HG02571 (cell line): ENCODE data around the gene TLR2.
A peak's percentile ranks its signal among the peaks of the same experiment; 100 is the strongest.
"Not testable (repeated sequence)": the region's sequence is repeated elsewhere in the genome, so short reads cannot be mapped to it uniquely, and the experiment has no call there.

Experiments
- ATAC-seq: cut with Tn5 transposase; IDR thresholded peaks from one replicate; pipeline ENCODE4 v1.9.1; 2021; ENCODE audit warnings: mild to moderate bottlenecking, moderate library complexity; ENCODE audit not compliant: unreplicated experiment

TLR2 gene

GRCh38 chr4:153661215-153661822 lies 22.8 kb upstream of the TLR2 start:
- ATAC-seq, result no peak

DNA sequence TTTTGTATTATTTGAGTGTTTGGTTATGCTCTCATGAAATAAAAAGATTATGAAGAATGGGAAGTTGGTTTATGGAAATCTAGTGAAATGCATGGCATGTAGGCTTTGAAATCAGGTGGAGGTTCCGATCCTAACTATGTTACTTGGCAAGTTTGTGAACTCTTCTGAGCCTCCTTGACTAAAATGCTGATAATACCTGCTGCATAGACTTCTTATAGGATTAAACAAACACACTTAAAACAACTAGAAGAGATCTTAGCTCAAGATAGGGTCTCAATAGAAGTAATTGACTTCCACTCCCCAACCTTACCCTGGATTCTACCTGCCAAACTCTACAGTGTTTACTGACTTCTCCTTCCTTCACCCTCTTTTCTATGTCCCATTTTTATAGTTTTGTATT lies 22.2 kb upstream of the TLR2 start:
- no peak for ATAC-seq

- no peak for ATAC-seq
Observed at GRCh38 chr4:153663667-153664066, 20.4 kb upstream of the TLR2 start.

GRCh38 chr4:153666505-153666904 lies 17.6 kb upstream of the TLR2 start:
- not testable (repeated sequence) for ATAC-seq

GRCh38 chr4:153668647-153669046 lies 15.4 kb upstream of the TLR2 start:
- no peak for ATAC-seq

GRCh38 chr4:153669838-153670237 lies 14.2 kb upstream of the TLR2 start:
- no peak for ATAC-seq

- ATAC-seq, result no peak
Observed at GRCh38 chr4:153676486-153676885, 7.6 kb upstream of the TLR2 start.

DNA sequence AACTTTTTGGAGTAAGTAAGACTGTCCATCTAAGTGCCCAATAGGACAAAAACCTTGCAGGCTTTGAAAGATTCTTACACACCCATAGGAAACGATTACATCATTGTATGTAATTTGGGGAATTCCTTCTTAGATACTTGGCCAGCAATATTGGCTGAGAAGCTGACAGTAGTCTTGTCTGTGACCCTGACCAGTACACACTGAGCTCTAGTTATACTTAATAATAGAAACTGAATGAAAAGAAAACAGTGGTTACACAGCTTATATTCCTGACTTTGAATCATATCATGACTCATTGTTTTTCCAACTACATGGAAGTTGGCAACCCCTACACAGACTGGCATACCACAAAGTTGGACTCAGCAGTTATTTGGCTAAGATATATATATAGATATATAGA lies 7.1 kb upstream of the TLR2 start:
- ATAC-seq, result no peak

DNA sequence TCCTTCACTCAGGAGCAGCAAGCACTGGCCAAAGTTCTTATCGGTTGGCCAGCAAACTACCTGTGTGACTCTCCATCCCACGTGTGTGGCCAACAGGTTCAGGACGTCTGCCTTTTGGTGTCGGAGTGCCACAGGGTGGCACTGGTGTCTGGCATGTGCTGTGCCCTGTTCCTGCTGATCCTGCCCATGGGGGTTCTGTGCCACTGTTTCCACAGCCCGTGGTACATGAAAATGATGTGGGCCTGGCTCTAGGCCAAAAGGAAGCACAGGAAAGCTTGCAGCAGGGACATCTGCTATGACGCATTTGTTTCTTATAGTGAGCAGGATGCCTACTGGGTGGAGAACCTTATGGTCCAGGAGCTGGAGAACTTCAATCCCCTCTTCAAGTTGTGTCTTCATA lies 4.6 kb upstream of the TLR2 start:
- ATAC-seq, result no peak

- ATAC-seq, result no peak
Observed at GRCh38 chr4:153683763-153684181, 308 bp upstream of the TLR2 start.

DNA sequence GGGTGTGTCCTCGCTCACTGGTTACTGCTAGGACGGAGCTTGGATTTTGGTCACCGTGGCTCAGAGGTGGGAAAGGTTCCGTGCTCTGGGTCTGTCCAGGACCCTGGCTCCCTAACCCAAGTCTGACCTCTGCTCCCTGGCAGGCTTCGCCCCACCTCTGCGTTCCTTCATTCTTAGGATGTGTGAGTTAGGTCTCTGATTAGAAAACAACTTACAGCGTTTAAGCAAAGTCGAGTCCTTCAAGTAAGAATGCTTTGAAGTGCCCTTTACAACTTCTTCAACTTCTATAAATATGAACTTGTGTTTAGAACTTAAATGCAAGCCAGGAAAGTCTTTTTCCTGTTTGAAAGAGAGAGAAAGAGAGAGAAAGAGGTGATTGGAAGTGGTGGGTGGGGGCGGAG lies 891 bp downstream of the TLR2 start:
- ATAC-seq, result peak; percentile 16

DNA sequence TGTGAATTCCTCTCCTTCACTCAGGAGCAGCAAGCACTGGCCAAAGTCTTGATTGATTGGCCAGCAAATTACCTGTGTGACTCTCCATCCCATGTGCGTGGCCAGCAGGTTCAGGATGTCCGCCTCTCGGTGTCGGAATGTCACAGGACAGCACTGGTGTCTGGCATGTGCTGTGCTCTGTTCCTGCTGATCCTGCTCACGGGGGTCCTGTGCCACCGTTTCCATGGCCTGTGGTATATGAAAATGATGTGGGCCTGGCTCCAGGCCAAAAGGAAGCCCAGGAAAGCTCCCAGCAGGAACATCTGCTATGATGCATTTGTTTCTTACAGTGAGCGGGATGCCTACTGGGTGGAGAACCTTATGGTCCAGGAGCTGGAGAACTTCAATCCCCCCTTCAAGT lies 20.4 kb downstream of the TLR2 start:
- no peak for ATAC-seq

DNA sequence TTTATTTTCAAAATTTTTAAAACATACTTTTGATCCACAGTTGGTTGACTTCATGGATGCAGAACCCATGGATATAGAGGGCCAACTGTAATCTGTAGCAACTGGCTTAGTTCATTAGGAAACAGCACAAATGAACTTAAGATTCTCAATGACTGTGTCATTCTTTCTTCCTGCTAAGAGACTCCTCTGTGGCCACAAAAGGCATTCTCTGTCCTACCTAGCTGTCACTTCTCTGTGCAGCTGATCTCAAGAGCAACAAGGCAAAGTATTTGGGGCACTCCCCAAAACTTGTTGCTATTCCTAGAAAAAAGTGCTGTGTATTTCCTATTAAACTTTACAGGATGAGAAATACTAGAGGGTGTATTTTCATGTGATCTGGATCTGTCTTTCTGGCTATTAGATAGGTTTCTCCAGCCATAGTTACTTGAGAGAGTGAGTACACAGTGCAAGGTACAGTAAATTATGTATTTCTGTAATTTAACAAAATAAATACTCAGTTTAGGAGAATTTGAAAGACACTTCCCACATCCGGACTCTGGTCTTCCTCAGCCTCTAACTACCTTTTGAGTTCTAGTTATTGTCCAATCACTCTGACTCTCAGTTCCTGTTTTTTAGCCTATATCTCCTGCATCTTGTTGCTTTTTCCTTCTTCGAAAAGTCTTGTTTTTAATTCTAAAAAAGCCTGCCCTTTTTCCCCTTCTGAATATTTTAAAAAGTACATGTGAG lies 21.8 kb downstream of the TLR2 start:
- no peak for ATAC-seq

GRCh38 chr4:153706519-153706918 lies 22.4 kb downstream of the TLR2 start:
- ATAC-seq, result no peak

- no peak for ATAC-seq
Observed at GRCh38 chr4:153710681-153711080, 26.6 kb downstream of the TLR2 start.

GRCh38 chr4:153713866-153714646 lies 30.0 kb downstream of the TLR2 start:
- no peak for ATAC-seq

GRCh38 chr4:153722036-153722435 lies 38.0 kb downstream of the TLR2 start:
- no peak for ATAC-seq

- ATAC-seq, result no peak
Observed at GRCh38 chr4:153724606-153725005, 40.5 kb downstream of the TLR2 start.

- no peak for ATAC-seq
Observed at GRCh38 chr4:153725136-153725830, 41.2 kb downstream of the TLR2 start.

- ATAC-seq, result no peak
Observed at GRCh38 chr4:153725831-153726154, 41.7 kb downstream of the TLR2 start.

- ATAC-seq, result no peak
Observed at GRCh38 chr4:153728151-153728550, 44.1 kb downstream of the TLR2 start.

GRCh38 chr4:153728660-153729059 lies 44.6 kb downstream of the TLR2 start:
- ATAC-seq, result no peak
